Activated T-cell treated with anti-CD3 and anti-CD28 coated beads, Interleukin-2, amount 50 U/mL, for 48 hours (primary cell): ENCODE measurements around the gene TEX52.
"Not testable (repeated sequence)": the region's sequence is repeated elsewhere in the genome, so short reads cannot be mapped to it uniquely, and the experiment has no call there.

Source experiments
- DNase-seq, 2 experiments: peaks; one replicate each; pipeline ENCODE4 v3.0.0-alpha.2; 2020

Gene TEX52

GRCh38 chr12:2864198-2864597 is 7.4 kb upstream of the TEX52 start:
- no peak for DNase-seq

DNA sequence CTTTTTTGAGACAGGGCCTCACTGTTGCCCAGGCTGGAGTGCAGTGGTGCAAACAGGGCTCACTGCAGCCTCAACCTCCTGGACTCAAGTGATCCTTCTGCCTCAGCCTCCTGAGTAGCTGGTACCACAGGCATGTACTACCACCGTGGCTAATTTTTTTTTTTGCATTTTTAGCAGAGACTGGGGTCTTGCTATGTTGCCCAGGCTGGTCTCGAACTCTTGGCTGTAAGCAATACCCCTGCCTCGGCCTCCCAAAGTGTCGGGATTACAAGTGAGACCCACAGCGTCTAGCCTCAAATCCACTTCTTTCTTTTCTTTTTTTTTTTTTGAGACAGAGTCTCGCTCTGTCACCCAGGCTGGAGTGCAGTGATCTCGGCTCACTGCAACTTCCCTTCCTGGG is 6.6 kb upstream of the TEX52 start:
- not testable (repeated sequence) for DNase-seq

GRCh38 chr12:2862876-2863275 is 6.0 kb upstream of the TEX52 start:
- no peak for DNase-seq

GRCh38 chr12:2860170-2860569 is 3.3 kb upstream of the TEX52 start:
- no peak for DNase-seq

GRCh38 chr12:2858944-2859421 is 2.1 kb upstream of the TEX52 start:
- no peak for DNase-seq

- no peak for DNase-seq
These were observed 1.5 kb upstream of the TEX52 start for GRCh38 chr12:2858334-2858733.

- no peak for DNase-seq
These were observed 737 bp upstream of the TEX52 start for GRCh38 chr12:2857576-2857975.

DNA sequence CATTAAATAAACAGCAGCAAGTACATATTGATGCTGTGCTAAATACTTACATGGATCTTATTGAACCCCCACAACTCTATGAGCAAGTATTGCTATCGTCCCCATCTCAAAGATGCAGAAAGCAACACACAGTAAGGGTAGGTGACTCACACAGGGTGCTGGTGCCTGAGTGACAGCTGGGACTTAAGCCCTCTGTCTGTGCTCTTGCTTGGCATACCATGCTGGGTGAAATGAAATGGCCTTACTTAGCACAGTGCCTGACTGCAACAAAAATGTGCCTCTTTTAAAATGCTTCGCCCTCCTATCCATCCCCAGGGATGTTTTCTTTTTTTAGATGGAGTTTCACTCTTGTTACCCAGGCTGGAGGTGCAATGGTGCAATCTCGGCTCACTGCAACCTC is 788 bp downstream of the TEX52 start:
- DNase-seq = no peak

DNA sequence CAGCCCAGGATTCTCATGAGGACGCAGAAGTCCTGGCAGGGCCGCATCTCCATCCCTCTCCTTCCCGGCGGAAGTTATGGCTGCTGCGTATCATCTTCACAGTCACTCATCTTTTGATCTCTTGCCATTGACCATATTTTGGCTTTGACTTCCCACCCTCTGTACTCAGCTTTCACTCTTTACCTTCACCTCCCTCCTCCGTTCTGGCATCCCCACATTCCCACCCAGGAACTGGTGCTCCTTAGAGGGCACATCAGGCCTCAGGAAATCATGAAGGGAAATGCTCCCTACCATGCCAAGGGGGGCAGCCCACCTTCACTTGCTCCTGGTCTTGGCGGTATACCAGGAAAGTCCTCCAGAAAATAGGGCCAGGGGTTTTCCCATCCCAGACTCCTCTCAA is 1.3 kb downstream of the TEX52 start:
- no peak for DNase-seq

- DNase-seq = no peak
These were observed 2.0 kb downstream of the TEX52 start for GRCh38 chr12:2854669-2855453.

DNA sequence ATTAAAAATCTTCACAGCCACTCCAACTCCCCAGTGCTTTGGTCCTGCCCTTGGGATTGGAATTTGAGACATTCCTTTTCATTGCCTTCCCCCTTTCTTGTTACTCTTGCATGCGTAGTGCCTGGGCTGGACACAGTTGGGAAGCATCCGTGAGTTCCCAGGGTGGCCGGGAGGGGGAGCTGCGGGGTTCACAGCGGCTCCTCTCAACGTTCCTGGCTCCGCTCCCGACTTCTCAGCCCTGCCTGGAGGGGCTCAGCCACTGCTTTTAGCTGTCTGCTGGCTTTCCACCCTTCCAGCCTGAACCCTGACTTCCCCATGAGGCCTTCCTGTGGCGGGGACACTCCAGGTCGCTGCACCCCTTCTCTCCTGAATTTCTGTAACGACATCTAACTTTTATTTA is 3.2 kb downstream of the TEX52 start:
- DNase-seq = peak; percentile 68 to 72

GRCh38 chr12:2851931-2852330 is 4.9 kb downstream of the TEX52 start:
- no peak for DNase-seq

DNA sequence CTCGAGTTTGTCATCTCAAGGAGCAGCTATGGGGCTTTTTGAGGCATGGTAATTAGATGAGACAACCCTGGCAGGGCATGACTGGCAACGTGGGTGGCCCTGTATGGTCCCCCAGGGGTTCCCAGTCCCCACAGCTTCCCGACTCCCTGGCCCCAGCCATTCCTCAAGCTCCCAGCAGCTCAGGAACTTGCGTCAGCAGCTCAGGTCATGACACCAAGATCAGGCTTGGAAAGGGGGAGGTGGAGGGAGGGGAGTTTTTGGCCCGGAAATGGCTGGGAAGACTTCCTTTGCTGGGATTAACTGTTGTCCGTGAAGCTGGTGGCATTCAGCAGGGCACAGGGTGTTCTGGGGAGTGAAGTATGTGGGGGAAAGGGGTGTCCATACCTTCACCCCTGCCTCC is 11.6 kb downstream of the TEX52 start:
- no peak for DNase-seq

DNA sequence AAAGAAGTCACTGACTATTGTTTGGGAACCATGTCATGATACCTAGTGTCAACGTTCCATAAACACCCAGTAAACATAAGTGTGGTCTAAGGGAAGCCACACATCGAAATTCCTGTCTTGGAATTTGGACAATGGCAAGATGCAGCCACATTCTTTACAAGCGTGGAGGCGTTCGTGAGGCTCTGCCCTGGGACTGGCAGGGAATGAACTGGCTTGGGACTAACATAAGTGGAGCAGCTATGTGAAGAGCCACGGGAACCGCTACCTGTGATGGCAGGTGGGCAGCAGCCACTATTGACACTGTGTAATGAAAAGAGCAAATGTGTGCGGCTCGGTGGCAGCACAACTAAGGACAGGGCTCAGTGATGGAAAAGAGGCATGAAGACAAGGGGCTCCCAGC is 12.1 kb downstream of the TEX52 start:
- no peak for DNase-seq

- no peak for DNase-seq
These were observed 13.9 kb downstream of the TEX52 start for GRCh38 chr12:2842948-2843347.

GRCh38 chr12:2841056-2841650 is 15.7 kb downstream of the TEX52 start:
- DNase-seq = no peak

DNA sequence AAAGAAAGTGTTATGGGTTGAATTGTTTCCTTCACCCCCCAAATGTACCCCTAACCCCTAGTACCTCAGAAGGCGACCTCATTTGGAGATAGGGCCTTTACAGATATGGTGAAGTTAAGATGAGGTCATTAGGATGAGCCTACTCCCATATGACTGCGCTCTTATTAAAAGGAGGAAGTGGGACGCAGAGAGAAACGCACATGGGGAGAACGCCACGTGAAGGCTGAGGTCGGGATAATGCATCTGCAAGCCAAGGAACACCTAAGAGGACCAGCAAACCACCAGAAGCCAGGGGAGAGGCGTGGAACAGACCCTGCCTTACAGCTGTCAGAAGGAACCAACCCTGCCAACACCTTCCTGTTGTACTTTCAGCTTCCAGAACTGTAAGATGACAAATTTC is 20.3 kb downstream of the TEX52 start:
- no peak for DNase-seq

DNA sequence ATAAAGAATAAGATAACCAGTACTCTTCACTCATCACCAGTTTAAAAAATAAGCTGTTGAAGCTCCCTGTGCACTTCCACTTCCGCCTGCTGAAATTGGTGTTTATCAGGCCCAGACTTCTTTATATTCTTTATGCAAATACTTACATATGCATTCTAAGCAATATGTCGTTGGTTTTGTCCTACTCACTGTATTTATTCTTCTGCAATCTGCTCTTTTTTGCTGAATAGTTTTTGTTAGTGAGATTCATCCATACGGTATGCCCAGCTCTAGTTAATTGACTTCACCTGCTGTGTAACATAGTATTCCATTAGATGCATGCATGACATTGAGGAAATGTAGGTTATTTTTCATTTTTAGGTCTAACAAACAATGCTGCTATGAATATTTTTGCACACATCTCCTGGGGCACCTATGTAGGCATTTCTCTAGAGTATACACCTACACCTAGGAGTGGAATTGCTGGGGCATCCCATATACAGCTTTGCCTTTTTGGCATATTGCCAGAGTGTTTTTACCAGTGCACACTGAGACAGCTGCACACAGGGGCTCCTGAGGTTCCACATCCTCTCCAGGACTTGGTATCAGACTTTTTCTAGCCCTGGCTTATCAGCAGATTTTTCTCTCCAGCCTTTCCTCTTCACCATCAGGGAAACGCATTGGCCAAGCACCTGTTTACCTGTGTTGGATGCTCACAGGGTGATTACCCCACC is 21.0 kb downstream of the TEX52 start:
- DNase-seq = no peak

GRCh38 chr12:2834581-2835491 is 22.0 kb downstream of the TEX52 start, which contains the start of gene NRIP2:
NRIP2 (minus strand) TSS chr12:2835035; CDS start chr12:2834983, 52 bp downstream.
- DNase-seq = no peak

- DNase-seq = no peak
These were observed 23.0 kb downstream of the TEX52 start for GRCh38 chr12:2833810-2834209.

GRCh38 chr12:2833327-2833726 is 23.5 kb downstream of the TEX52 start:
- DNase-seq = no peak

DNA sequence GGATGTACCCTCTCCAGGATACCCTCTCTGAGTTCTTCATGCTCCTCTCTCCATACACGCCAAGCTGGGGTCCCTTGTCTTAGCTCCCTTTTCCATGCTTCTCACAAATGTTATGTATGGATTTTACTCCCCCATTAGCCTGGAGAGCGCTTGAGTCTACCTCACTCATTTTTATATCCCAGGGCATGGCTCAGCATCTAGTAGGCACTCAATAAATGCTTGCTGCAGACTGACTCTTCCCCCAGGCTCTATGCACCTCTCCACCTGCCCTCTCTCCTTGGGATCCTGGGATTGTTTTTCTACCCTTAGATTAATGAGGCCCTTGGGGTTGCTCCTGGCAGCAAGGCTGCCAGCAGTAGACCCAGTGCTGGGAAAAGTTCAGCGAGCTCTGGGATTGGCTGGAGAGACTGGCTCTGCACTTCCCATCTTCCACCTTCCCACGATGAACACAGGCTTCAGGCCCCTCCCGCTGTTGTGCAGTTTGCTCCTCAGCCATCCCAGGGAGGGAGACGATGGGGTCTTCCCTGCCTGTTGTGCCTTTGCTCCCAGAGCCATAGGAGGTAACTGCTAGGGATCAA is 24.2 kb downstream of the TEX52 start:
- no peak for DNase-seq
